OCI-LY3 (cell line): ENCODE data around the gene DDX31.

ENCODE experiments used
- CTCF ChIP-seq: fragments of 200-600, 300-600 bp; sonication (generic); IDR thresholded peaks from 2 replicates; pipeline ENCODE4 v1.5.1; 2014; ENCODE audit warnings: antibody characterized with exemption, low read length, low read depth
- EZH2phosphoT487 ChIP-seq: fragments of 200-600 bp; shearing (Covaris generic); IDR thresholded peaks from 2 replicates; pipeline ENCODE4 v1.6.1; 2018; ENCODE audit warnings: antibody characterized with exemption, mixed run types, low read depth

- TF ChIP-seq EZH2phosphoT487 (no peak), CTCF (no peak)
Measured at GRCh38 chr9:132699956-132700355, 30.2 kb upstream of the DDX31 start.
